Liver (tissue), 9 donors: ENCODE results near the gene RNASE3. TPM values are rescaled to one million over a fixed set of nuclear protein-coding genes. Genes with fewer than 3 reads are reported as not detected.
"Not testable (repeated sequence)": the region's sequence is repeated elsewhere in the genome, so short reads cannot be mapped to it uniquely, and the experiment has no call there.

Experiments used
- DNase-seq: peaks from one replicate; pipeline ENCODE4 v3.0.0-alpha.2; 2017; ENCODE audit warnings: low spot score
- H3K27ac ChIP-seq, 2 donors: one replicate each; pipeline ENCODE4 v1.7.0; 2013; ENCODE audit warnings: inconsistent platforms in 2 of 2, low read length in 2 of 2, control low read depth in 1 of 2, low read depth in 1 of 2, mild to moderate bottlenecking in 1 of 2
- H3K27me3 ChIP-seq, 4 donors: one replicate each; pipeline versions ENCODE4 v1.6.1 to v1.7.0; 2013; ENCODE audit warnings: low read length in 3 of 4, inconsistent platforms in 1 of 4, mild to moderate bottlenecking in 1 of 4, moderate library complexity in 1 of 4; ENCODE audit not compliant: control insufficient read depth in 4 of 4, insufficient read depth in 4 of 4
- H3K36me3 ChIP-seq, 4 donors: one replicate each; pipeline versions ENCODE4 v1.6.1 to v1.7.0; 2013; ENCODE audit warnings: low read length in 3 of 4, mild to moderate bottlenecking in 3 of 4, low read depth in 1 of 4, moderate library complexity in 1 of 4; ENCODE audit not compliant: control insufficient read depth in 4 of 4, insufficient read depth in 3 of 4
- H3K4me1 ChIP-seq, 4 donors: one replicate each; pipeline versions ENCODE4 v1.6.1 to v1.7.0; 2013; ENCODE audit warnings: low read length in 3 of 4, mild to moderate bottlenecking in 3 of 4, moderate library complexity in 1 of 4; ENCODE audit not compliant: control insufficient read depth in 4 of 4, insufficient read depth in 4 of 4
- H3K4me3 ChIP-seq, 3 donors: one replicate each; pipeline versions ENCODE4 v1.6.1 to v1.7.0; 2013; ENCODE audit warnings: low read length in 3 of 3, control low read depth in 1 of 3, low read depth in 1 of 3, mild to moderate bottlenecking in 1 of 3
- H3K9ac ChIP-seq, 2 donors: one replicate each; pipeline ENCODE4 v1.7.0; 2013; ENCODE audit warnings: low read length in 2 of 2, mild to moderate bottlenecking in 2 of 2, moderate library complexity in 2 of 2, control low read depth in 1 of 2, low read depth in 1 of 2
- H3K9me3 ChIP-seq, 4 donors: one replicate each; pipeline versions ENCODE4 v1.6.1 to v1.7.0; 2013; ENCODE audit warnings: low read length in 3 of 4; ENCODE audit not compliant: control insufficient read depth in 4 of 4
- EGR1 ChIP-seq, 2 donors: IDR thresholded peaks; 2 replicates each; pipeline ENCODE4 v1.6.1; 2016 to 2018; ENCODE audit warnings: antibody characterized with exemption in 2 of 2, low read depth in 2 of 2
- FOXA2 ChIP-seq: IDR thresholded peaks from 2 replicates; pipeline ENCODE4 v1.6.1; 2016; ENCODE audit warnings: antibody characterized with exemption
- HNF4G ChIP-seq: IDR thresholded peaks from 2 replicates; pipeline ENCODE4 v1.6.1; 2016; ENCODE audit warnings: antibody characterized with exemption
- NR2F2 ChIP-seq: IDR thresholded peaks from 2 replicates; pipeline ENCODE4 v1.6.1; 2016; ENCODE audit warnings: antibody characterized with exemption
- TAF1 ChIP-seq: conservative IDR thresholded peaks from 2 replicates; pipeline ENCODE4 v1.6.1; 2016; ENCODE audit warnings: antibody characterized with exemption, mild to moderate bottlenecking
- WGBS: extraction: QIAGEN DNeasy Blood & Tissue Kit; methylation state at CpG from one replicate; pipeline ENCODE4 v1.1.7; 2013; 5-methylcytosine and 5-hydroxymethylcytosine counted together
- polyA plus RNA-seq, 2 donors: library from polyadenylated mRNA; stranded (reverse) in 1 of 2; unstranded in 1 of 2; fragments of 200-250 nt in 1 of 2; fragments of >200 nt in 1 of 2; fragmentation: Nextera tagmentation in 1 of 2; extraction: Ambion mirVana in 1 of 2; gene quantifications; one replicate each; pipeline versions ENCODE4 v1.2.1 to v1.2.3, GENCODE V29; 2013 to 2015
- total RNA-seq, 2 donors: library from RNA; depleted of rRNA; stranded (reverse); fragments of >200 nt; gene quantifications; one replicate each; pipeline ENCODE4 v1.2.3, GENCODE V29; 2014
- TF ChIP-seq, protein P1 (sequence below): IDR thresholded peaks from 2 replicates; pipeline ENCODE4 v1.6.1; 2016; ENCODE audit warnings: antibody characterized with exemption, mild to moderate bottlenecking
- TF ChIP-seq, protein P2 (sequence below): IDR thresholded peaks from 2 replicates; pipeline ENCODE4 v1.6.1; 2016; ENCODE audit warnings: antibody characterized with exemption
- TF ChIP-seq, protein P3 (sequence below): IDR thresholded peaks from 2 replicates; pipeline ENCODE4 v1.6.1; 2016; ENCODE audit warnings: antibody characterized with exemption
- donor health status: healthy.
- donor health status: healthy.
- donor health status: healthy.
- donor health status: healthy.
- donor health status: healthy.

RNASE3 gene
- total and polyA plus RNA-seq, 4 donors = 0.52 to 12.2 TPM; not detected in 2

DNA sequence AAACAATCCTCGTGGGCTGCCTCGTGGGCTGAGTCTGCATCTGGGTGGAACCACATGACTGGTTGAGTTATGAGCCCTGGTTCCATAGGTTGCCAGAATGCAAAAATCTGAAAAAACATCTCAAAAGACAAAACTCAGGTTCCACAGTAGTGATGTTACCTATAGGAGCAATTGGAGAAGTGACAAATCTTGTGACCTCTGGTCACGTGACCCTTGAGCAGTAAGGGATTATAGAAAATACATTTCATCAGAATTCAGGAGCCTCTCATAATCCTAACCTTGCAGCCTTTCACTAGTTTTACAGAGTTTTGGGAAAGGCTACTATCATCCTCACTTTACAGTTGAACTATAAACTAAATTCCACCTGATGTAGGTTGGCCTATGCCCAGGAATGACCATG lies 12.5 kb upstream of the RNASE3 start:
- Histone ChIP-seq H3K4me3 (no peak overlapping the region), H3K36me3 (no peaks in the 10 kb centered on the region), H3K9ac (no peak overlapping the region), H3K27ac (no peak overlapping the region), H3K27me3 (no peaks in the 10 kb centered on the region), H3K9me3 (no peaks in the 10 kb centered on the region), H3K4me1 (peaks cover 0 to 2% (median under 1%) of the 10 kb centered on the region in 4 donors)
- WGBS = 79% methylated on average over 3 of the region's 3 CpGs
- no peak for TF ChIP-seq NR2F2
- TF ChIP-seq EGR1 (IDR thresholded peaks at IDR 0.05; ENCODE audit: low read depth in 2 of 2) = no peak
- TF ChIP-seq HNF4G = no peak
- no peak for TF ChIP-seq TAF1
- TF ChIP-seq, protein P1, sequence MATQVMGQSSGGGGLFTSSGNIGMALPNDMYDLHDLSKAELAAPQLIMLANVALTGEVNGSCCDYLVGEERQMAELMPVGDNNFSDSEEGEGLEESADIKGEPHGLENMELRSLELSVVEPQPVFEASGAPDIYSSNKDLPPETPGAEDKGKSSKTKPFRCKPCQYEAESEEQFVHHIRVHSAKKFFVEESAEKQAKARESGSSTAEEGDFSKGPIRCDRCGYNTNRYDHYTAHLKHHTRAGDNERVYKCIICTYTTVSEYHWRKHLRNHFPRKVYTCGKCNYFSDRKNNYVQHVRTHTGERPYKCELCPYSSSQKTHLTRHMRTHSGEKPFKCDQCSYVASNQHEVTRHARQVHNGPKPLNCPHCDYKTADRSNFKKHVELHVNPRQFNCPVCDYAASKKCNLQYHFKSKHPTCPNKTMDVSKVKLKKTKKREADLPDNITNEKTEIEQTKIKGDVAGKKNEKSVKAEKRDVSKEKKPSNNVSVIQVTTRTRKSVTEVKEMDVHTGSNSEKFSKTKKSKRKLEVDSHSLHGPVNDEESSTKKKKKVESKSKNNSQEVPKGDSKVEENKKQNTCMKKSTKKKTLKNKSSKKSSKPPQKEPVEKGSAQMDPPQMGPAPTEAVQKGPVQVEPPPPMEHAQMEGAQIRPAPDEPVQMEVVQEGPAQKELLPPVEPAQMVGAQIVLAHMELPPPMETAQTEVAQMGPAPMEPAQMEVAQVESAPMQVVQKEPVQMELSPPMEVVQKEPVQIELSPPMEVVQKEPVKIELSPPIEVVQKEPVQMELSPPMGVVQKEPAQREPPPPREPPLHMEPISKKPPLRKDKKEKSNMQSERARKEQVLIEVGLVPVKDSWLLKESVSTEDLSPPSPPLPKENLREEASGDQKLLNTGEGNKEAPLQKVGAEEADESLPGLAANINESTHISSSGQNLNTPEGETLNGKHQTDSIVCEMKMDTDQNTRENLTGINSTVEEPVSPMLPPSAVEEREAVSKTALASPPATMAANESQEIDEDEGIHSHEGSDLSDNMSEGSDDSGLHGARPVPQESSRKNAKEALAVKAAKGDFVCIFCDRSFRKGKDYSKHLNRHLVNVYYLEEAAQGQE = no peak
- TF ChIP-seq, protein P2, sequence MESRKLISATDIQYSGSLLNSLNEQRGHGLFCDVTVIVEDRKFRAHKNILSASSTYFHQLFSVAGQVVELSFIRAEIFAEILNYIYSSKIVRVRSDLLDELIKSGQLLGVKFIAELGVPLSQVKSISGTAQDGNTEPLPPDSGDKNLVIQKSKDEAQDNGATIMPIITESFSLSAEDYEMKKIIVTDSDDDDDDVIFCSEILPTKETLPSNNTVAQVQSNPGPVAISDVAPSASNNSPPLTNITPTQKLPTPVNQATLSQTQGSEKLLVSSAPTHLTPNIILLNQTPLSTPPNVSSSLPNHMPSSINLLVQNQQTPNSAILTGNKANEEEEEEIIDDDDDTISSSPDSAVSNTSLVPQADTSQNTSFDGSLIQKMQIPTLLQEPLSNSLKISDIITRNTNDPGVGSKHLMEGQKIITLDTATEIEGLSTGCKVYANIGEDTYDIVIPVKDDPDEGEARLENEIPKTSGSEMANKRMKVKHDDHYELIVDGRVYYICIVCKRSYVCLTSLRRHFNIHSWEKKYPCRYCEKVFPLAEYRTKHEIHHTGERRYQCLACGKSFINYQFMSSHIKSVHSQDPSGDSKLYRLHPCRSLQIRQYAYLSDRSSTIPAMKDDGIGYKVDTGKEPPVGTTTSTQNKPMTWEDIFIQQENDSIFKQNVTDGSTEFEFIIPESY = no peak
- TF ChIP-seq FOXA2 = no peak
- TF ChIP-seq, protein P3, sequence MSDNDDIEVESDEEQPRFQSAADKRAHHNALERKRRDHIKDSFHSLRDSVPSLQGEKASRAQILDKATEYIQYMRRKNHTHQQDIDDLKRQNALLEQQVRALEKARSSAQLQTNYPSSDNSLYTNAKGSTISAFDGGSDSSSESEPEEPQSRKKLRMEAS = no peak
- DNase-seq = no peak

DNA sequence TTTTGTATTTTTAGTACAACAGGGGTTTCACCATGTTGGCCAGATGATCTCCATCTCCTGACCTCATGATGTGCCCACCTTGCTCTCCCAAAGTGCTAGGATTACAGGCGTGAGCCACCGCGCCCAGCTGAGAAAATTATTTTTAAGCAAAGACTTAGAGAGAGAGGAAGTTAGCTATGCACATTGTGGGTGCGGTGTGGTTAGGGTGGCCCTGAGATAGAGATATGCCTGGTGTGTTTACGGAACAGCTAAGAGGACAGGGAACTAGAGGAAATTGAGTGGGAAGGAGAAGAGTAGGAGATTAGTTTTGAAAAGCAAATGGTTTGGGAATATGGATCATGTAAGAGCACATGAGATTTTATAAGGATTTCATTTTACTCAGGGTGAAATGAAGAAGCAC lies 10.0 kb upstream of the RNASE3 start:
- H3K27me3 ChIP-seq, H3K36me3 ChIP-seq, H3K4me1 ChIP-seq, H3K9ac ChIP-seq, H3K9me3 ChIP-seq, H3K27ac ChIP-seq, H3K4me3 ChIP-seq, DNase-seq: not testable (repeated sequence)
- WGBS = 72% methylated on average over 5 of the region's 5 CpGs

DNA sequence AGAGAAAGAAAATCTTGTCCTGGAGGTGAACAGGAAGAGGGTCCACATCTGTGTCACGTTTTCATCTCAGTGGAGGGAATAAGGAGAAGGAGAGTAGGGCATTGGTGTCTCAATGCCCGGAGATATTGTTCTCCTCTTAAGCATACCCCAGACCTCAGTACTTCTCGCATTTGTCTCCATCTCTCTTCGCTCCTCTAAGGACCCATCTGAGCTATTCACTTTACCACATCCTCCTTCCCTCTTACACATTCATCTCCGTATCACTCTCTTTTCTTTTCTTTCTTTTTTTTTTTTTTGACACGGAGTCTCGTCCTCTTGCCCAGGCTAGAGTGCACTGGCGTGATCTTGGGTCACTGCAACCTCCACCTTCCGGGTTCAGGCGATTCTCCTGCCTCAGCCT lies 8.4 kb upstream of the RNASE3 start:
- WGBS = no CpG with 5 or more reads among the region's 10 CpGs
- H3K36me3 ChIP-seq, H3K4me3 ChIP-seq, H3K9ac ChIP-seq, H3K27ac ChIP-seq, H3K27me3 ChIP-seq, DNase-seq, H3K4me1 ChIP-seq, H3K9me3 ChIP-seq: not testable (repeated sequence)

DNA sequence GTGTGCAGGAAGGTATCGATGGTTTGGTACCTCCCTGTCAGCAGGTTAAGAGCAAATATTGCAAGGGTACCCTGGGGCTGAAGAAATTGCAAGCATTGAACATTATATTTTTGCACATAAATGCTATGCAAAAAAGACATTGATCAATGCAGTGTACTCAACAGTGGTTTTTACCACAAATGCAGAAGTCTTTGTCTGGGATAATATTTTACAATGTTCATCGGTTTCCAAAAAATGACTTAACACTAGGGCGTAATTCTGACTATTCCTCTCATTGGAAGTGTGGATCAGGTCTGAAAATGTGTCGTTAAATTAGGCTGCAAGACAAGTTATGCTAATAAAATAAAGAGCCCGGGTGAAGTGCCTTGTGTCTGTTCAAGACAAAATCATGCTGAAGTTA lies 2.8 kb upstream of the RNASE3 start:
- H3K9ac ChIP-seq, H3K4me3 ChIP-seq, DNase-seq, H3K27me3 ChIP-seq, H3K4me1 ChIP-seq, H3K9me3 ChIP-seq, H3K36me3 ChIP-seq, H3K27ac ChIP-seq: not testable (repeated sequence)
- 86% methylated on average over 5 of the region's 5 CpGs for WGBS

DNA sequence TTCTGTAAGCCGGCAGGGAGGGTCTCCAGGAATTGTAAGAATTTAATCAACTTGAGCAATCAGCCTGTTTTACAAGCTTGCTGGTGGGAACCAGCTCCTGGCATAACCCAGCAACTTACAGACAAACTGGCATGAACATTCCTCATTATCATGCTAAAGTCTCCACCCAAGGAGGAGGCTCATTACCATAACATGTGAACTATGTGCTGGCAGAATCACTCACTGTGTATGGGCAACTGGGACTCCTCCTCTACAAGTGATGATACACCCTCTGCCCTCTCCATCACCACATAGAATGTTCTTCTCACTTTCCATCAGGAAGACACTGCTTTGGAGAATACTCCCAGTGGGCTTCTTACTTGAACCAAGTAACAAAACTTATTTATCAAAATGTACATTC lies 4.1 kb downstream of the RNASE3 start:
- not testable (repeated sequence) for H3K36me3 ChIP-seq, H3K9ac ChIP-seq, DNase-seq, H3K4me1 ChIP-seq, H3K27ac ChIP-seq, H3K27me3 ChIP-seq, H3K9me3 ChIP-seq, H3K4me3 ChIP-seq
- WGBS = 53% methylated on average over 1 of the region's 1 CpG
